H54 (cell line): ENCODE data around the gene IP6K3.

Source experiments
- DNase-seq: peaks from one replicate; pipeline ENCODE4 v3.0.0; 2011; ENCODE audit warnings: low spot score, mixed read lengths; ENCODE audit not compliant: insufficient read length
- FAIRE-seq: peaks from 3 replicates; lab custom pipeline; 2011; peaks lifted over from hg19 to GRCh38; lab: Jason Lieb, UNC
- POLR2A ChIP-seq: IDR thresholded peaks from 2 replicates; pipeline ENCODE4 v1.6.1; 2011; ENCODE audit warnings: low read depth, mild to moderate bottlenecking, low read length

IP6K3 gene

GRCh38 chr6:33746036-33746600 is 587 bp downstream of the IP6K3 start:
- DNase-seq (peak; percentile 76), FAIRE-seq (no peak)
- no peak for TF ChIP-seq POLR2A

GRCh38 chr6:33745548-33745947 is 1.2 kb downstream of the IP6K3 start:
- no peak for FAIRE-seq
- no peak for DNase-seq
- no peak for TF ChIP-seq POLR2A

- TF ChIP-seq POLR2A = no peak
- FAIRE-seq (no peak), DNase-seq (no peak)
Observed at GRCh38 chr6:33744895-33745546, 1.7 kb downstream of the IP6K3 start.

GRCh38 chr6:33744001-33744848 is 2.5 kb downstream of the IP6K3 start:
- TF ChIP-seq POLR2A = no peak
- peak; percentile 62 for FAIRE-seq
- peak; percentile 78 for DNase-seq

- DNase-seq = no peak
- no peak for TF ChIP-seq POLR2A
- no peak for FAIRE-seq
Observed at GRCh38 chr6:33742837-33743236, 3.9 kb downstream of the IP6K3 start.

- DNase-seq = peak; percentile 24
- no peak for FAIRE-seq
- no peak for TF ChIP-seq POLR2A
Observed at GRCh38 chr6:33742092-33742491, 4.6 kb downstream of the IP6K3 start.

GRCh38 chr6:33740794-33741193 is 5.9 kb downstream of the IP6K3 start:
- no peak for DNase-seq
- no peak for TF ChIP-seq POLR2A
- no peak for FAIRE-seq

GRCh38 chr6:33740204-33740608 is 6.5 kb downstream of the IP6K3 start:
- DNase-seq (no peak), FAIRE-seq (no peak)
- TF ChIP-seq POLR2A = no peak

- no peak for TF ChIP-seq POLR2A
- DNase-seq (no peak), FAIRE-seq (no peak)
Observed at GRCh38 chr6:33739571-33739970, 7.1 kb downstream of the IP6K3 start.

GRCh38 chr6:33738879-33739278 is 7.8 kb downstream of the IP6K3 start:
- TF ChIP-seq POLR2A = no peak
- DNase-seq = no peak
- FAIRE-seq = no peak

GRCh38 chr6:33738153-33738552 is 8.6 kb downstream of the IP6K3 start:
- DNase-seq = no peak
- no peak for FAIRE-seq
- no peak for TF ChIP-seq POLR2A

- FAIRE-seq (no peak), DNase-seq (no peak)
- TF ChIP-seq POLR2A = no peak
Observed at GRCh38 chr6:33737267-33738026, 9.3 kb downstream of the IP6K3 start.

- DNase-seq (no peak), FAIRE-seq (no peak)
- TF ChIP-seq POLR2A = no peak
Observed at GRCh38 chr6:33735216-33735615, 11.5 kb downstream of the IP6K3 start.

GRCh38 chr6:33733709-33734007 is 13.0 kb downstream of the IP6K3 start:
- FAIRE-seq (no peak), DNase-seq (no peak)
- TF ChIP-seq POLR2A = no peak
